A549 (cell line): ENCODE measurements around the gene GXYLT2. TPM values are rescaled to one million over a fixed set of nuclear protein-coding genes. Genes with fewer than 3 reads are reported as not detected.

ENCODE experiments used
- ATAC-seq, 2 experiments: fragments of 200-7000 bp in 1 of 2; fragments of >200 bp in 1 of 2; cut with Nextera tagmentation in 1 of 2; cut with Tn5 transposase in 1 of 2; 3 replicates each; pipeline versions ENCODE4 v1.8.0 to v1.9.1; 2018 to 2020; ENCODE audit warnings: mild to moderate bottlenecking in 1 of 2, moderate library complexity in 1 of 2
- CTCF ChIA-PET: fragments of 300-600 bp; sonication (Branson Sonifier 250); formaldehyde crosslinking; extraction: SDS; loops from one replicate; lab custom pipeline; 2021; ENCODE audit warnings: antibody characterized with exemption, inconsistent platforms; lab: Yijun Ruan, JAX
- POLR2A ChIA-PET: fragments of 350-600 bp; formaldehyde crosslinking; extraction: SDS; loops from one replicate; lab custom pipeline; 2021; ENCODE audit warnings: antibody characterized with exemption, inconsistent platforms; lab: Yijun Ruan, JAX
- DNase-seq, 2 experiments: peaks; one replicate each; pipeline versions ENCODE4 v3.0.0 to v3.0.0-alpha.2; 2011 to 2016; ENCODE audit warnings: low read depth in 1 of 2, low spot score in 1 of 2
- FAIRE-seq: peaks from 2 replicates; lab custom pipeline; 2011; peaks lifted over from hg19 to GRCh38; lab: Jason Lieb, UNC
- H3K27ac ChIP-seq, 2 experiments: fragments of >200 bp; sonication (Bioruptor Twin); formaldehyde crosslinking; 3 replicates each; pipeline ENCODE4 v1.5.1; 2016 to 2017
- H3K4me1 ChIP-seq: fragments of >200 bp; sonication (Bioruptor Twin); formaldehyde crosslinking; 3 replicates; pipeline ENCODE4 v1.6.1; 2016
- H3K4me2 ChIP-seq: fragments of >200 bp; sonication (Bioruptor Twin); formaldehyde crosslinking; 3 replicates; pipeline ENCODE4 v1.6.1; 2016
- H3K4me3 ChIP-seq: fragments of >200 bp; sonication (Bioruptor Twin); formaldehyde crosslinking; 3 replicates; pipeline ENCODE4 v1.5.1; 2016
- H3K9me3 ChIP-seq: fragments of >200 bp; sonication (Bioruptor Twin); formaldehyde crosslinking; 3 replicates; pipeline ENCODE4 v1.6.1; 2016
- CBX2 ChIP-seq: fragments of 200-600 bp; sonication (generic); IDR thresholded peaks from 2 replicates; pipeline ENCODE4 v1.6.1; 2016; ENCODE audit warnings: low read depth, mild to moderate bottlenecking, borderline replicate concordance
- CBX8 ChIP-seq: fragments of 200-600 bp; sonication (generic); IDR thresholded peaks from 2 replicates; pipeline ENCODE4 v1.6.1; 2016
- CTCF ChIP-seq: fragments of >200 bp; sonication (Bioruptor Twin); formaldehyde crosslinking; IDR thresholded peaks from 3 replicates; pipeline ENCODE4 v1.5.1; 2016
- EP300 ChIP-seq, 2 experiments: fragments of >200 bp; sonication (Bioruptor Twin); formaldehyde crosslinking; IDR thresholded peaks; 2 replicates in 1 of 2; 3 replicates in 1 of 2; pipeline ENCODE4 v1.6.1; 2016 to 2017
- FOSB ChIP-seq: fragments of 250-450 bp; sonication (Bioruptor Pico); IDR thresholded peaks from 2 replicates; pipeline ENCODE4 v1.5.0; 2020; ENCODE audit warnings: mild to moderate bottlenecking, moderate library complexity
- FOSL2 ChIP-seq, 2 experiments: fragments of 450-650 bp in 1 of 2; fragments of >200 bp in 1 of 2; sonication (Bioruptor Twin) in 1 of 2; formaldehyde crosslinking; IDR thresholded peaks; 2 replicates each; pipeline versions ENCODE4 v1.5.0 to v1.6.1; 2016 to 2020; ENCODE audit warnings: mild to moderate bottlenecking in 1 of 2, moderate library complexity in 1 of 2
- FOXS1 ChIP-seq: fragments of 250-450 bp; sonication (Bioruptor Pico); IDR thresholded peaks from 2 replicates; pipeline ENCODE4 v1.5.0; 2020; ENCODE audit warnings: mild to moderate bottlenecking, moderate library complexity
- HDAC2 ChIP-seq: fragments of 200-600 bp; sonication (generic); IDR thresholded peaks from 2 replicates; pipeline ENCODE4 v1.6.1; 2016
- HES2 ChIP-seq: fragments of >200 bp; sonication (Bioruptor Twin); formaldehyde crosslinking; IDR thresholded peaks from 2 replicates; pipeline ENCODE4 v1.6.1; 2016
- HMGXB4 ChIP-seq: fragments of 250-450 bp; sonication (Bioruptor Pico); IDR thresholded peaks from 2 replicates; pipeline ENCODE4 v1.5.0; 2021; ENCODE audit warnings: mild to moderate bottlenecking, moderate library complexity, borderline replicate concordance
- JUN ChIP-seq, 2 experiments: fragments of >200 bp; sonication (Bioruptor Twin); formaldehyde crosslinking; IDR thresholded peaks; 2 replicates in 1 of 2; 3 replicates in 1 of 2; pipeline ENCODE4 v1.6.1; 2016 to 2017
- JUNB ChIP-seq: fragments of >200 bp; sonication (Bioruptor Twin); formaldehyde crosslinking; IDR thresholded peaks from 2 replicates; pipeline ENCODE4 v1.6.1; 2016
- MAFK ChIP-seq: fragments of 450-650 bp; IDR thresholded peaks from 2 replicates; pipeline ENCODE4 v1.6.1; 2014; ENCODE audit not compliant: partially characterized antibody
- MAZ ChIP-seq: fragments of 150-350 bp; IDR thresholded peaks from 2 replicates; pipeline ENCODE4 v1.6.1; 2014; ENCODE audit warnings: antibody characterized with exemption, low read depth, low read length, borderline replicate concordance
- NFE2L2 ChIP-seq: fragments of 150-350 bp; conservative IDR thresholded peaks from 2 replicates; pipeline ENCODE4 v1.6.1; 2014; ENCODE audit warnings: low read length
- NR3C1 ChIP-seq: fragments of >200 bp; sonication (Bioruptor Twin); formaldehyde crosslinking; IDR thresholded peaks from 3 replicates; pipeline ENCODE4 v1.6.1; 2017
- RAD21 ChIP-seq, 2 experiments: fragments of >200 bp in 1 of 2; sonication (Bioruptor Twin) in 1 of 2; formaldehyde crosslinking in 1 of 2; IDR thresholded peaks in 1 of 2; conservative IDR thresholded peaks in 1 of 2; 2 replicates in 1 of 2; 3 replicates in 1 of 2; pipeline ENCODE4 v1.6.1; 2012 to 2018; ENCODE audit warnings: inconsistent platforms in 1 of 2
- REST ChIP-seq: fragments of 200-600 bp; sonication (generic); IDR thresholded peaks from 2 replicates; pipeline ENCODE4 v1.6.1; 2016; ENCODE audit warnings: antibody characterized with exemption, mild to moderate bottlenecking, moderate library complexity
- SMC3 ChIP-seq: fragments of >200 bp; sonication (Bioruptor Twin); formaldehyde crosslinking; IDR thresholded peaks from 3 replicates; pipeline ENCODE4 v1.6.1; 2018; ENCODE audit warnings: inconsistent platforms
- TP53 ChIP-seq: fragments of 250-450 bp; sonication (Bioruptor Pico); IDR thresholded peaks from 2 replicates; pipeline ENCODE4 v1.5.0; 2021; ENCODE audit warnings: mild to moderate bottlenecking, moderate library complexity
- ZSCAN20 ChIP-seq: fragments of 250-450 bp; sonication (Bioruptor Pico); IDR thresholded peaks from 2 replicates; pipeline ENCODE4 v1.8.0; 2022; ENCODE audit warnings: mild to moderate bottlenecking, moderate library complexity
- whole genome bisulfite sequencing: methylation state at CpG from one replicate; pipeline ENCODE4 v1.1.6; 2017; ENCODE audit errors: missing lambda C conversion rate; 5-methylcytosine and 5-hydroxymethylcytosine counted together
- polyA plus RNA-seq, 4 experiments: library from polyadenylated mRNA; depleted of rRNA in 3 of 4; stranded (reverse); fragments of >200 nt; fragmentation: RNase III in 1 of 4; extraction: RNeasy Plus Mini Kit Qiagen cat#74134 plus additional on column Dnase treatment in 1 of 4; gene quantifications; 2 replicates in 3 of 4; 3 replicates in 1 of 4; pipeline ENCODE4 v1.2.3, GENCODE V29; 2011 to 2017

GXYLT2 gene
- polyA plus RNA-seq, 2 of the 4 experiments (the other 2 are of a cell fraction) = 1.9 to 3.3 TPM

GRCh38 chr3:72889310-72890165 lies 1.7 kb downstream of the GXYLT2 start:
- ChIA-PET POLR2A (no interaction called here), CTCF (interaction anchor here (3.4 kb wide), 1 partner anchor 39 kb away, joined by 22 read pairs; no protein-coding TSS in a partner anchor)
- no peak overlapping the region for H3K27ac ChIP-seq
- no peak overlapping the region for H3K4me3 ChIP-seq
- FAIRE-seq (no peak), DNase-seq (no peak), ATAC-seq (no peak)
- H3K4me2 ChIP-seq = peak overlapping the region; percentile 90; the same call in 2 of the 3 replicates
- no peak for TF ChIP-seq SMC3
- TF ChIP-seq TP53 = no peak
- TF ChIP-seq CBX8 = no peak
- no peak for TF ChIP-seq MAFK
- no peak for TF ChIP-seq NFE2L2
- no peak for TF ChIP-seq FOSL2 (IDR thresholded peaks at IDR 0.05)
- no peak for TF ChIP-seq FOSL2 (CRISPR knock-in tag; IDR thresholded peaks at IDR 0.05)
- TF ChIP-seq RAD21 (conservative IDR thresholded peaks at IDR 0.05 in 1 of 2, IDR thresholded peaks at IDR 0.05 in 1 of 2) = no peak
- no peak for TF ChIP-seq FOXS1 (CRISPR knock-in tag)
- TF ChIP-seq HMGXB4 = no peak
- no peak for TF ChIP-seq MAZ
- TF ChIP-seq NR3C1 = no peak
- no peak for TF ChIP-seq JUN (IDR thresholded peaks at IDR 0.05)
- WGBS = 88% methylated on average over 13 of the region's 13 CpGs
- peaks cover 29% of the 10 kb centered on the region for H3K4me1 ChIP-seq
- no peaks in the 10 kb centered on the region for H3K9me3 ChIP-seq

GRCh38 chr3:72890166-72890925 lies 2.5 kb downstream of the GXYLT2 start:
- no peak for DNase-seq
- Histone ChIP-seq H3K27ac (peak overlapping the region in 1 of 2 experiments; percentile 51; a peak in 2 of 6 replicates), H3K4me2 (0 out of 3 replicates have a peak overlapping the region, but pooled peaks have one; percentile 1), H3K4me1 (peaks cover 29% of the 10 kb centered on the region), H3K9me3 (no peaks in the 10 kb centered on the region), H3K4me3 (no peak overlapping the region)
- TF ChIP-seq CBX2 (no peak), JUN (IDR thresholded peaks at IDR 0.05) (no peak), HDAC2 (no peak), JUNB (no peak), MAZ (no peak)
- no peak for FAIRE-seq
- ChIA-PET POLR2A (no interaction called here), CTCF (interaction anchor here (3.4 kb wide), 1 partner anchor 40 kb away, joined by 22 read pairs; no protein-coding TSS in a partner anchor)
- no peak for ATAC-seq
- WGBS = 91% methylated on average over 10 of the region's 10 CpGs

GRCh38 chr3:72891053-72891855 lies 3.4 kb downstream of the GXYLT2 start:
- Histone ChIP-seq H3K27ac (peak overlapping the region in 1 of 2 experiments; percentile 51; a peak in 3 of 6 replicates), H3K4me3 (no peak overlapping the region), H3K4me2 (peak overlapping the region; percentile 1; the same call in 1 of the 3 replicates), H3K9me3 (no peaks in the 10 kb centered on the region), H3K4me1 (peaks cover 29% of the 10 kb centered on the region)
- DNase-seq (no peak), ATAC-seq (no peak), FAIRE-seq (no peak)
- 56% methylated on average over 8 of the region's 8 CpGs for WGBS
- POLR2A ChIA-PET = no interaction called here
- CTCF ChIA-PET = interaction anchor here (0.8 to 1.9 kb wide), 3 partner anchors 12 to 40 kb away, joined by 4 to 9 read pairs (median 6); no protein-coding TSS in a partner anchor
- no peak for TF ChIP-seq HES2
- no peak for TF ChIP-seq REST
- TF ChIP-seq EP300 (IDR thresholded peaks at IDR 0.05) = no peak
- TF ChIP-seq RAD21 (conservative IDR thresholded peaks at IDR 0.05 in 1 of 2, IDR thresholded peaks at IDR 0.05 in 1 of 2) = no peak
- no peak for TF ChIP-seq FOSB
- no peak for TF ChIP-seq CTCF
- TF ChIP-seq ZSCAN20 (CRISPR knock-in tag) = no peak
- TF ChIP-seq FOSL2 (IDR thresholded peaks at IDR 0.05) = no peak
- no peak for TF ChIP-seq FOSL2 (CRISPR knock-in tag; IDR thresholded peaks at IDR 0.05)
